ENCODE measurements around the gene GABBR2.

The GABBR2 gene

GRCh38 chr9:98740226-98740881 lies 31.6 kb upstream of the GABBR2 start:
- no peaks in the 10 kb centered on the region for H3K9me3 ChIP-seq (ENCODE audit: control insufficient read depth, insufficient read depth, low read length)
- no peaks in the 10 kb centered on the region for H3K4me1 ChIP-seq (ENCODE audit: control insufficient read depth, insufficient read depth, low read length)
- H3K36me3 ChIP-seq (ENCODE audit: control insufficient read depth, insufficient read depth, low read length): peaks cover 11% of the 10 kb centered on the region; the same call in 1 of the 2 replicates
- WGBS (ENCODE audit: insufficient coverage, insufficient read length): no CpG with 5 or more reads among the region's 8 CpGs
- no peak overlapping the region for H3K4me3 ChIP-seq (ENCODE audit: low read length)
- H3K27ac ChIP-seq (ENCODE audit: low read length): no peak overlapping the region
- no peaks in the 10 kb centered on the region for H3K27me3 ChIP-seq (ENCODE audit: control insufficient read depth, insufficient read depth, low read length)
- DNase-seq (ENCODE audit: low read depth, low spot score): no peak

GRCh38 chr9:98738741-98739140 lies 30.0 kb upstream of the GABBR2 start:
- Histone ChIP-seq H3K4me1 (ENCODE audit: control insufficient read depth, insufficient read depth, low read length) (no peaks in the 10 kb centered on the region), H3K27ac (ENCODE audit: low read length) (no peak overlapping the region), H3K36me3 (ENCODE audit: control insufficient read depth, insufficient read depth, low read length) (peaks cover 15% of the 10 kb centered on the region; the same call in 1 of the 2 replicates), H3K4me3 (ENCODE audit: low read length) (no peak overlapping the region), H3K27me3 (ENCODE audit: control insufficient read depth, insufficient read depth, low read length) (no peaks in the 10 kb centered on the region), H3K9me3 (ENCODE audit: control insufficient read depth, insufficient read depth, low read length) (no peaks in the 10 kb centered on the region)
- DNase-seq (ENCODE audit: low read depth, low spot score): no peak
- WGBS (ENCODE audit: insufficient coverage, insufficient read length): no CpG with 5 or more reads among the region's 3 CpGs

GRCh38 chr9:98736226-98736625 lies 27.5 kb upstream of the GABBR2 start:
- Histone ChIP-seq H3K36me3 (ENCODE audit: control insufficient read depth, insufficient read depth, low read length) (peaks cover 15% of the 10 kb centered on the region; the same call in 1 of the 2 replicates), H3K27ac (ENCODE audit: low read length) (no peak overlapping the region), H3K9me3 (ENCODE audit: control insufficient read depth, insufficient read depth, low read length) (no peaks in the 10 kb centered on the region), H3K4me3 (ENCODE audit: low read length) (no peak overlapping the region), H3K27me3 (ENCODE audit: control insufficient read depth, insufficient read depth, low read length) (no peaks in the 10 kb centered on the region), H3K4me1 (ENCODE audit: control insufficient read depth, insufficient read depth, low read length) (peaks cover 2% of the 10 kb centered on the region; the same call in 1 of the 2 replicates)
- no CpG with 5 or more reads among the region's 12 CpGs for WGBS (ENCODE audit: insufficient coverage, insufficient read length)
- no peak for DNase-seq (ENCODE audit: low read depth, low spot score)

GRCh38 chr9:98732801-98733200 lies 24.1 kb upstream of the GABBR2 start:
- no peak for DNase-seq (ENCODE audit: low read depth, low spot score)
- Histone ChIP-seq H3K4me1 (ENCODE audit: control insufficient read depth, insufficient read depth, low read length) (peaks cover 3% of the 10 kb centered on the region; the same call in 1 of the 2 replicates), H3K36me3 (ENCODE audit: control insufficient read depth, insufficient read depth, low read length) (peaks cover 15% of the 10 kb centered on the region; the same call in 1 of the 2 replicates), H3K4me3 (ENCODE audit: low read length) (no peak overlapping the region), H3K27ac (ENCODE audit: low read length) (no peak overlapping the region), H3K27me3 (ENCODE audit: control insufficient read depth, insufficient read depth, low read length) (no peaks in the 10 kb centered on the region), H3K9me3 (ENCODE audit: control insufficient read depth, insufficient read depth, low read length) (no peaks in the 10 kb centered on the region)
- WGBS (ENCODE audit: insufficient coverage, insufficient read length): no CpG with 5 or more reads among the region's 9 CpGs

GRCh38 chr9:98732091-98732490 lies 23.4 kb upstream of the GABBR2 start:
- no peak overlapping the region for H3K27ac ChIP-seq (ENCODE audit: low read length)

GRCh38 chr9:98730871-98731270 lies 22.1 kb upstream of the GABBR2 start:
- DNase-seq (ENCODE audit: low read depth, low spot score): no peak
- no peak overlapping the region for H3K4me3 ChIP-seq (ENCODE audit: low read length)
- no peaks in the 10 kb centered on the region for H3K27me3 ChIP-seq (ENCODE audit: control insufficient read depth, insufficient read depth, low read length)
- peaks cover 3% of the 10 kb centered on the region; the same call in 1 of the 2 replicates for H3K4me1 ChIP-seq (ENCODE audit: control insufficient read depth, insufficient read depth, low read length)
- no peaks in the 10 kb centered on the region for H3K9me3 ChIP-seq (ENCODE audit: control insufficient read depth, insufficient read depth, low read length)
- no CpG with 5 or more reads among the region's 5 CpGs for WGBS (ENCODE audit: insufficient coverage, insufficient read length)
- H3K27ac ChIP-seq (ENCODE audit: low read length): no peak overlapping the region
- peaks cover 10% of the 10 kb centered on the region; the same call in 1 of the 2 replicates for H3K36me3 ChIP-seq (ENCODE audit: control insufficient read depth, insufficient read depth, low read length)

More at GRCh38 chr9:98732091-98732490, 23.4 kb upstream of the GABBR2 start:
- no peak for DNase-seq (ENCODE audit: low read depth, low spot score)
- no peak overlapping the region for H3K4me3 ChIP-seq (ENCODE audit: low read length)
- no peaks in the 10 kb centered on the region for H3K9me3 ChIP-seq (ENCODE audit: control insufficient read depth, insufficient read depth, low read length)
- H3K36me3 ChIP-seq (ENCODE audit: control insufficient read depth, insufficient read depth, low read length): peaks cover 15% of the 10 kb centered on the region; the same call in 1 of the 2 replicates
- H3K27me3 ChIP-seq (ENCODE audit: control insufficient read depth, insufficient read depth, low read length): no peaks in the 10 kb centered on the region
- WGBS (ENCODE audit: insufficient coverage, insufficient read length): no CpG with 5 or more reads among the region's 10 CpGs
- H3K4me1 ChIP-seq (ENCODE audit: control insufficient read depth, insufficient read depth, low read length): peaks cover 3% of the 10 kb centered on the region; the same call in 1 of the 2 replicates

- Histone ChIP-seq H3K36me3 (ENCODE audit: control insufficient read depth, insufficient read depth, low read length) (no peaks in the 10 kb centered on the region), H3K4me1 (ENCODE audit: control insufficient read depth, insufficient read depth, low read length) (peaks cover 3% of the 10 kb centered on the region; the same call in 1 of the 2 replicates), H3K4me3 (ENCODE audit: low read length) (no peak overlapping the region), H3K27me3 (ENCODE audit: control insufficient read depth, insufficient read depth, low read length) (no peaks in the 10 kb centered on the region), H3K9me3 (ENCODE audit: control insufficient read depth, insufficient read depth, low read length) (no peaks in the 10 kb centered on the region), H3K27ac (ENCODE audit: low read length) (no peak overlapping the region)
- DNase-seq (ENCODE audit: low read depth, low spot score): no peak
- WGBS (ENCODE audit: insufficient coverage, insufficient read length): no CpG with 5 or more reads among the region's 11 CpGs
Measured at GRCh38 chr9:98728500-98728899, 19.8 kb upstream of the GABBR2 start.

- no peaks in the 10 kb centered on the region for H3K36me3 ChIP-seq (ENCODE audit: control insufficient read depth, insufficient read depth, low read length)
- H3K4me3 ChIP-seq (ENCODE audit: low read length): no peak overlapping the region
- no peaks in the 10 kb centered on the region for H3K27me3 ChIP-seq (ENCODE audit: control insufficient read depth, insufficient read depth, low read length)
- no peak overlapping the region for H3K27ac ChIP-seq (ENCODE audit: low read length)
- no CpG with 5 or more reads among the region's 7 CpGs for WGBS (ENCODE audit: insufficient coverage, insufficient read length)
- H3K4me1 ChIP-seq (ENCODE audit: control insufficient read depth, insufficient read depth, low read length): peaks cover 3% of the 10 kb centered on the region; the same call in 1 of the 2 replicates
- DNase-seq (ENCODE audit: low read depth, low spot score): no peak
- no peaks in the 10 kb centered on the region for H3K9me3 ChIP-seq (ENCODE audit: control insufficient read depth, insufficient read depth, low read length)
Measured at GRCh38 chr9:98727428-98727827, 18.7 kb upstream of the GABBR2 start.

- no peak for DNase-seq (ENCODE audit: low read depth, low spot score)
- H3K4me1 ChIP-seq (ENCODE audit: control insufficient read depth, insufficient read depth, low read length): peaks cover 3% of the 10 kb centered on the region; the same call in 1 of the 2 replicates
Measured at GRCh38 chr9:98726735-98727134, 18.0 kb upstream of the GABBR2 start.

GRCh38 chr9:98724810-98725530 lies 16.2 kb upstream of the GABBR2 start:
- H3K9me3 ChIP-seq (ENCODE audit: control insufficient read depth, insufficient read depth, low read length): no peaks in the 10 kb centered on the region
- DNase-seq (ENCODE audit: low read depth, low spot score): no peak
- WGBS (ENCODE audit: insufficient coverage, insufficient read length): no CpG with 5 or more reads among the region's 5 CpGs
- H3K4me3 ChIP-seq (ENCODE audit: low read length): no peak overlapping the region
- no peaks in the 10 kb centered on the region for H3K4me1 ChIP-seq (ENCODE audit: control insufficient read depth, insufficient read depth, low read length)
- no peak overlapping the region for H3K27ac ChIP-seq (ENCODE audit: low read length)
- no peaks in the 10 kb centered on the region for H3K27me3 ChIP-seq (ENCODE audit: control insufficient read depth, insufficient read depth, low read length)
- H3K36me3 ChIP-seq (ENCODE audit: control insufficient read depth, insufficient read depth, low read length): no peaks in the 10 kb centered on the region

More at GRCh38 chr9:98726735-98727134, 18.0 kb upstream of the GABBR2 start:
- Histone ChIP-seq H3K4me3 (ENCODE audit: low read length) (no peak overlapping the region), H3K27me3 (ENCODE audit: control insufficient read depth, insufficient read depth, low read length) (no peaks in the 10 kb centered on the region), H3K27ac (ENCODE audit: low read length) (no peak overlapping the region), H3K36me3 (ENCODE audit: control insufficient read depth, insufficient read depth, low read length) (no peaks in the 10 kb centered on the region), H3K9me3 (ENCODE audit: control insufficient read depth, insufficient read depth, low read length) (no peaks in the 10 kb centered on the region)
- no CpG with 5 or more reads among the region's 5 CpGs for WGBS (ENCODE audit: insufficient coverage, insufficient read length)
